NB4 (cell line): ENCODE data around the gene KLF16.

Experiments used
- CTCF ChIP-seq: IDR thresholded peaks from one replicate; pipeline ENCODE4 v1.5.1; 2012; ENCODE audit warnings: low read depth, low read length
- MAX ChIP-seq: IDR thresholded peaks from 2 replicates; pipeline ENCODE4 v1.6.1; 2011; ENCODE audit warnings: low read depth, low read length
- POLR2A ChIP-seq: IDR thresholded peaks from 2 replicates; pipeline ENCODE4 v1.6.1; 2011; ENCODE audit warnings: mild to moderate bottlenecking; ENCODE audit not compliant: insufficient read length; ENCODE audit errors: extremely low read depth

GRCh38 chr19:1905110-1905862 lies 41.9 kb upstream of the KLF16 start, which contains the start of the genes ADAT3 and SCAMP4:
- peak; percentile 41 for TF ChIP-seq POLR2A
- TF ChIP-seq CTCF = no peak
- 0 out of 2 replicates have a peak, but pooled peaks have one; percentile 28 for TF ChIP-seq MAX
